Right lobe of liver (tissue), 6 donors: ENCODE results near the gene SLC38A1. TPM values are rescaled to one million over a fixed set of nuclear protein-coding genes. Genes with fewer than 3 reads are reported as not detected.

Experiments used
- ATAC-seq, 4 donors: fragments of 200-7000 bp; cut with Tn5 transposase; one replicate each; pipeline ENCODE4 v1.9.1; 2020; ENCODE audit warnings: mild to moderate bottlenecking in 4 of 4, moderate library complexity in 4 of 4
- DNase-seq, 3 donors: peaks; one replicate each; pipeline ENCODE4 v3.0.0-alpha.2; 2020
- H3K27ac ChIP-seq, 3 donors: fragments of 200-600 bp; one replicate each; pipeline ENCODE4 v1.8.0; 2022
- H3K27me3 ChIP-seq, 2 donors: fragments of 200-600 bp; one replicate each; pipeline ENCODE4 v1.8.0; 2022
- H3K36me3 ChIP-seq, 4 donors: fragments of 200-600 bp; sonication (generic) in 1 of 4; one replicate each; pipeline versions ENCODE4 v1.5.1 to v1.8.0; 2017 to 2022; ENCODE audit warnings: control low read depth in 1 of 4
- H3K4me1 ChIP-seq, 4 donors: fragments of 200-600 bp; sonication (generic) in 1 of 4; one replicate each; pipeline versions ENCODE4 v1.5.1 to v1.8.0; 2017 to 2022; ENCODE audit warnings: control low read depth in 1 of 4
- H3K4me3 ChIP-seq, 3 donors: fragments of 200-600 bp; one replicate each; pipeline ENCODE4 v1.8.0; 2022
- H3K9me3 ChIP-seq, 4 donors: fragments of 200-600 bp; sonication (generic) in 1 of 4; one replicate each; pipeline versions ENCODE4 v1.5.1 to v1.8.0; 2017 to 2022; ENCODE audit warnings: control low read depth in 1 of 4
- POLR2A ChIP-seq: fragments of 450-650 bp; IDR thresholded peaks from one replicate; pipeline ENCODE4 v1.6.1; 2017; ENCODE audit warnings: antibody characterized with exemption, mild to moderate bottlenecking
- WGBS: methylation state at CpG from one replicate; pipeline ENCODE4 v1.1.6; 2018; ENCODE audit warnings: low coverage, low lambda C conversion rate; ENCODE audit not compliant: insufficient coverage; ENCODE audit errors: missing lambda C conversion rate; 5-methylcytosine and 5-hydroxymethylcytosine counted together
- intact Hi-C, 2 donors: fragments of 100-400 bp; cut with DNase I; formaldehyde crosslinking; loops; one replicate each; pipeline versions ENCODE4 v1.11.2 to v1.14.1; 2022
- total RNA-seq, 6 experiments: library from RNA; depleted of rRNA in 2 of 6; stranded (reverse); fragments of >200 nt in 2 of 6; fragmentation: NEBNext Ultra II Directional in 3 of 6; extraction: Animal tissue kit (Norgen Biotek cat#: 25700) in 3 of 6; gene quantifications; one replicate each; pipeline versions ENCODE4 v1.1.0 to v1.2.4, GENCODE V29; 2016 to 2023
- TF ChIP-seq, protein P1 (sequence below), 4 donors: fragments of 200-600 bp in 3 of 4; fragments of 450-650 bp in 1 of 4; IDR thresholded peaks; one replicate each; pipeline versions ENCODE4 v1.5.1 to v1.8.0; 2016 to 2022; ENCODE audit warnings: antibody characterized with exemption in 4 of 4, mild to moderate bottlenecking in 2 of 4
- donor health status: DM: no; HTN: yes; CAD: no.
- donor health status: DM: no; HTN: no; CAD: no.
- donor health status: DM: no; HTN: no; CAD: no.
- donor health status: DM: no; HTN: yes; CAD: no.
- donor health status: DM: no; HTN: yes; CAD: no.

SLC38A1 gene
- total RNA-seq, 6 experiments from 2014 or later, result 7.9 to 20.7 (median 12.2) TPM

DNA sequence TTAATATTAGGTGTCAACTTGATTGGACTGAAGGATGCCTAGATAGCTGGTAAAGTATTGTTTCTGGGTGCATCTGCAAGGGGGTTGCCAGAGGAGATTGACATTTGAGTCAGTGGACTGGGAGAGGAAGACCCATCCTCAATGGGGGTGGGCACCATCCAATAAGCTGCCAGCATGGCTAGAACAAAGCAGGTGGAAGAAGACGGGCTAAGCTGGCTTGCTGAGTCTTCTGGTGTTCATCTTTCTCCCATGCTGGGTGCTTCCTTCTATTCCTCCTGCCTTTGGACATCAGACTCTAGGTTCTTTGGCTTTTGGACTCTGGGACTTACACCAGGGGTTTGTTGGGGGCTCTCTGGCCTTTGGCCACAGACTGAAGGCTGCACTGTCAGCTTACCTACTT is 87.4 kb downstream of the SLC38A1 start:
- Histone ChIP-seq H3K4me3 (no peak overlapping the region), H3K36me3 (no peaks in the 10 kb centered on the region), H3K27ac (no peak overlapping the region), H3K27me3 (no peaks in the 10 kb centered on the region), H3K4me1 (peaks cover 0 to 7% (median 4%) of the 10 kb centered on the region in 4 donors), H3K9me3 (no peaks in the 10 kb centered on the region)
- intact Hi-C loops, result no loop called here
- DNase-seq, result no peak
- no peak for ATAC-seq
- TF ChIP-seq, protein P1, sequence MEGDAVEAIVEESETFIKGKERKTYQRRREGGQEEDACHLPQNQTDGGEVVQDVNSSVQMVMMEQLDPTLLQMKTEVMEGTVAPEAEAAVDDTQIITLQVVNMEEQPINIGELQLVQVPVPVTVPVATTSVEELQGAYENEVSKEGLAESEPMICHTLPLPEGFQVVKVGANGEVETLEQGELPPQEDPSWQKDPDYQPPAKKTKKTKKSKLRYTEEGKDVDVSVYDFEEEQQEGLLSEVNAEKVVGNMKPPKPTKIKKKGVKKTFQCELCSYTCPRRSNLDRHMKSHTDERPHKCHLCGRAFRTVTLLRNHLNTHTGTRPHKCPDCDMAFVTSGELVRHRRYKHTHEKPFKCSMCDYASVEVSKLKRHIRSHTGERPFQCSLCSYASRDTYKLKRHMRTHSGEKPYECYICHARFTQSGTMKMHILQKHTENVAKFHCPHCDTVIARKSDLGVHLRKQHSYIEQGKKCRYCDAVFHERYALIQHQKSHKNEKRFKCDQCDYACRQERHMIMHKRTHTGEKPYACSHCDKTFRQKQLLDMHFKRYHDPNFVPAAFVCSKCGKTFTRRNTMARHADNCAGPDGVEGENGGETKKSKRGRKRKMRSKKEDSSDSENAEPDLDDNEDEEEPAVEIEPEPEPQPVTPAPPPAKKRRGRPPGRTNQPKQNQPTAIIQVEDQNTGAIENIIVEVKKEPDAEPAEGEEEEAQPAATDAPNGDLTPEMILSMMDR (IDR thresholded peaks at IDR 0.05), result no peak
- no peak for TF ChIP-seq POLR2A
- no CpG with 5 or more reads among the region's 1 CpG for WGBS

DNA sequence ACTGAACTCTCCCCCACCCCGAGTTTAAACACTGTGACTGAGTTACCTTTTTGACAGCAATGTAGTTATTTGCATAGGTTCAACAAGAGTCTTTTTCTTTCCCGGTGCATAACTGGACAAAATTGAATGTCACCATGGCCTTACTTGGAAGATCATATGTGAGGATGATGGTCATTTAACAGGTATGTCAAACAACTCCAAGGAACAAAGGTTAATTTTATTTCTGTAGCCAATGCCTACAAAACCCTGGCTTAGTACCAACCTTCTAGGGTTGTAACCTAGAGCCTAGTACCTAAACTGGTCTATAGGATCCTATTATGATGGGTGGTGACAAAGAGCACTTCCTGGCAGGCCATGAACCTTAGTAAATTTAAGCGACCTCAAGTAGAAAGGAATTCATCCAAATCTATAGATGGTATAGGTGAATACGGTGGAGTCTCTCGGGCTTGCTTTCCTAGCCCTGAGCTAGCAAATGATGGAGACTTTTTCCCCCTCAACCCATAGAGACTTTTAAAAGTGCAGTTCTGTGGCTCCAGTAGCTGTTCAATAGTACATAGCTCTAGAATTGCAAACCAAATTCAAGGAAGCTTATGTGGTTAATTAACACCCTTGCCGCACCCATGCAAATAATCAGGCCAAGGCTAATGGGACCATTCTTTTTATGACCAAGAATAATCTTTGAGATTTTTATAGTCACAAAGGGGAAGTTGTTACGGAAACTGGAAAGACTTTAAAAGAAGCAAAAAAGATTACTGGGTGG is 89.0 kb downstream of the SLC38A1 start:
- ATAC-seq, result peak in 2 of 4 donors; percentile 50 to 82
- Histone ChIP-seq H3K27ac (no peak overlapping the region), H3K4me1 (no peaks in the 10 kb centered on the region), H3K36me3 (no peaks in the 10 kb centered on the region), H3K27me3 (no peaks in the 10 kb centered on the region), H3K4me3 (no peak overlapping the region), H3K9me3 (no peaks in the 10 kb centered on the region)
- TF ChIP-seq POLR2A, result no peak
- TF ChIP-seq, protein P1 (IDR thresholded peaks at IDR 0.05), result no peak
- 63% methylated on average over 7 of the region's 7 CpGs for WGBS
- DNase-seq, result no peak
- intact Hi-C loops, result no loop called here

DNA sequence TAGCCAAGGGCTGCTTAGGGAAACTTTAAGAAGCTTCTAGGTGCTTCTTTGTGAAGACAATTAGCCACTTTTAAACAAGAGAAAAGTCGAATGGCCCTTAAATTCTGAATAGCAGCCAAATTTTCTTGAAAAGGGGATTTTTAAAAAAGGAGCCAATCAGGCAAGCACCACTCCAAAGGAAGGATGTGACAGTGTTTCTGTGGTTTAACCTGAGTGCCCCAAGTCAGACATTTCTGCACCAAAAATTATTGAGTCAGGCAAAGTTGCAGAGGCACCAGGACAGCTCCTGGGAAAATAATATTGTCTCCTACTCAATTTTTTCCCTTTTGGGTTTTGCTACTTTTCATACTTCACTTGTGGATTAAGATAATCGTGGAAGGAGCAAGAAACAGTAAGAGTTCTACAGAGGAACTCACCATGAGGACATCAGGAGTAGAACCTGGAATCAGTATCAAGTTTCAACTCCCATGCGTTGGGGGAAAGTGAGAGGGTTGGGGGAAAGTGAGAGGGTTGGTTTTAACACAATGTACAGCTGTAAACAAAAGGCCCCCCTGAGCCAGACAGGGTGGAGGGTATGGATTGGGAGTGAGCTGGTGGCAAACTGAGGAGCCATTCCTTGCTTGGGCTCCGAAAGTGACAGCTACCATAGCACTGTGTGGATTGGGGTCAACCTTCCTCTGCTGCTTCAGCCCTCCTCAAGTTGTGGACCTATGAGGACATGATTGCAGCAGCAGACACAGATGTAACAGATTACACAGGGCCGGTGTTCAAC is 90.8 kb downstream of the SLC38A1 start:
- Histone ChIP-seq H3K9me3 (no peaks in the 10 kb centered on the region), H3K4me1 (no peaks in the 10 kb centered on the region), H3K4me3 (no peak overlapping the region), H3K36me3 (no peaks in the 10 kb centered on the region), H3K27me3 (no peaks in the 10 kb centered on the region), H3K27ac (no peak overlapping the region)
- intact Hi-C loops, result no loop called here
- DNase-seq (no peak), ATAC-seq (no peak)
- TF ChIP-seq POLR2A, result no peak
- TF ChIP-seq, protein P1 (IDR thresholded peaks at IDR 0.05), result no peak
- WGBS, result 58% methylated on average over 3 of the region's 5 CpGs

DNA sequence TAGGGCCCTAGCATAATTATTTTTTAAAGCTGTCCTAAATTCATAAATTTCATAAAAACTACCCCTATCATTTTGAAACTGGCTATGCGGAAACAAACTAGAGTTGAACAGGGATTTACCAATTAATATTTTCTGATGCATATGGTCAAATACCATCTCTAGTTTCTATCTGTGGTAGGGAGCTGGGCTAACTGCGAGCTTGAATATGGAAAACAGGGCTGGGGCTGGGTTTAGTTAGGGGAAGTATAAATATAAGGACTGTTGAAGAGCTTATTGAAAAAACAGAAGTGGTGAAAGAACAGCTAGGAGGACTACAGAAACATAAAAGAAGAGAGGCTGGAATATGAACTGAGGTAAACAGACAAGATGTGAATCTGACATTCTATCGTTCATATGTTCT is 91.8 kb downstream of the SLC38A1 start:
- Histone ChIP-seq H3K4me3 (no peak overlapping the region), H3K4me1 (no peaks in the 10 kb centered on the region), H3K36me3 (no peaks in the 10 kb centered on the region), H3K9me3 (no peaks in the 10 kb centered on the region), H3K27me3 (no peaks in the 10 kb centered on the region), H3K27ac (no peak overlapping the region)
- intact Hi-C loops, result no loop called here
- TF ChIP-seq POLR2A, result no peak
- ATAC-seq (no peak), DNase-seq (no peak)
- 69% methylated on average over 3 of the region's 3 CpGs for WGBS

DNA sequence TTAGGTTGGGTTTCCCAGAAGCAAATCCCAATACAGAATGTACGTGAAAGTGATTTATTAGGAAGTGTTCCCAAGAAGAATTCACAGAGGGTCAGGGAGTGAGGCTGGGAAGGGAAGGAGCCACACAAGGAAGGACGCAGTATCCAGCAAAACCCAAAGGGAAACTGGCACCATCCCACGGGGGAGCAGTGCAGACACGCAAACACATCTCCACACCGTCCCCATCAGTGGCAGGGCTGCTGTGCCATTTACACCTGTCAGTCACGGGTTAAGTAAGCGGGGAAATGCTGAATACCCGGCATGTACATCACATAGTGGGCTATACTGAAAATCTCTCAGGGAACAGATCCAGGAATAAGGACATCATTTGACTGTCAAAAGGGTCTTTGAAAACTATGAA is 93.9 kb downstream of the SLC38A1 start:
- H3K4me1 ChIP-seq, result no peaks in the 10 kb centered on the region
- DNase-seq, result no peak
- intact Hi-C loops, result no loop called here
- TF ChIP-seq, protein P1 (IDR thresholded peaks at IDR 0.05), result no peak
- H3K27ac ChIP-seq, result no peak overlapping the region
- no peak overlapping the region for H3K4me3 ChIP-seq
- no peaks in the 10 kb centered on the region for H3K9me3 ChIP-seq
- no peaks in the 10 kb centered on the region for H3K27me3 ChIP-seq
- no peaks in the 10 kb centered on the region for H3K36me3 ChIP-seq
- 59% methylated on average over 3 of the region's 8 CpGs for WGBS
- no peak for ATAC-seq
